HG03280 (cell line): Measurements from ENCODE around the gene STK33.
"Not testable (repeated sequence)": the region's sequence is repeated elsewhere in the genome, so short reads cannot be mapped to it uniquely, and the experiment has no call there.

ENCODE experiments used
- ATAC-seq: cut with Tn5 transposase; IDR thresholded peaks from one replicate; pipeline ENCODE4 v1.9.1; 2021; ENCODE audit warnings: mild to moderate bottlenecking, moderate library complexity; ENCODE audit not compliant: unreplicated experiment

STK33 gene

GRCh38 chr11:8545698-8546366 is 48.2 kb downstream of the STK33 start:
- ATAC-seq, result no peak

GRCh38 chr11:8544807-8545206 is 49.2 kb downstream of the STK33 start:
- no peak for ATAC-seq

GRCh38 chr11:8543278-8543677 is 50.8 kb downstream of the STK33 start:
- ATAC-seq, result no peak

- no peak for ATAC-seq
Measured at GRCh38 chr11:8541448-8541847, 52.6 kb downstream of the STK33 start.

- ATAC-seq, result peak; percentile 55
Measured at GRCh38 chr11:8533332-8533731, 60.7 kb downstream of the STK33 start.

GRCh38 chr11:8532475-8532874 is 61.6 kb downstream of the STK33 start:
- ATAC-seq, result peak; percentile 54

- ATAC-seq, result no peak
Measured at GRCh38 chr11:8531982-8532381, 62.0 kb downstream of the STK33 start.

GRCh38 chr11:8531312-8531711 is 62.7 kb downstream of the STK33 start:
- ATAC-seq, result no peak

GRCh38 chr11:8527939-8528338 is 66.1 kb downstream of the STK33 start:
- no peak for ATAC-seq

GRCh38 chr11:8523396-8523795 is 70.6 kb downstream of the STK33 start:
- no peak for ATAC-seq

- ATAC-seq, result no peak
Measured at GRCh38 chr11:8512547-8512946, 81.5 kb downstream of the STK33 start.

GRCh38 chr11:8503910-8504364 is 90.1 kb downstream of the STK33 start:
- ATAC-seq, result no peak

GRCh38 chr11:8501836-8502235 is 92.2 kb downstream of the STK33 start:
- no peak for ATAC-seq

- ATAC-seq, result no peak
Measured at GRCh38 chr11:8488395-8488794, 105.6 kb downstream of the STK33 start.

- ATAC-seq, result no peak
Measured at GRCh38 chr11:8487261-8487660, 106.8 kb downstream of the STK33 start.

GRCh38 chr11:8484251-8484650 is 109.8 kb downstream of the STK33 start:
- no peak for ATAC-seq

GRCh38 chr11:8480858-8481257 is 113.2 kb downstream of the STK33 start:
- ATAC-seq, result no peak

- peak; percentile 95 for ATAC-seq
Measured at GRCh38 chr11:8477680-8478079, 116.3 kb downstream of the STK33 start.

- no peak for ATAC-seq
Measured at GRCh38 chr11:8477151-8477550, 116.9 kb downstream of the STK33 start.

- ATAC-seq, result not testable (repeated sequence)
Measured at GRCh38 chr11:8467806-8468205, 126.2 kb downstream of the STK33 start.

- not testable (repeated sequence) for ATAC-seq
Measured at GRCh38 chr11:8467356-8467755, 126.7 kb downstream of the STK33 start.

- ATAC-seq, result not testable (repeated sequence)
Measured at GRCh38 chr11:8466884-8467283, 127.1 kb downstream of the STK33 start.
